Sigmoid colon (tissue), 4 donors: Measurements from ENCODE around the gene SLC6A1.

Experiments used
- POLR2A ChIP-seq, 2 donors: fragments of 450-650 bp; IDR thresholded peaks; one replicate each; pipeline ENCODE4 v1.6.1; 2016; ENCODE audit warnings: antibody characterized with exemption in 2 of 2, mild to moderate bottlenecking in 2 of 2, moderate library complexity in 2 of 2
- POLR2AphosphoS5 ChIP-seq, 4 donors: sonication (generic); formaldehyde crosslinking; IDR thresholded peaks; one replicate each; pipeline ENCODE4 v1.6.1; 2017; ENCODE audit warnings: antibody characterized with exemption in 4 of 4
- TF ChIP-seq, protein P1 (sequence below), 4 experiments: fragments of 450-650 bp in 3 of 4; fragments of 200-600 bp in 1 of 4; IDR thresholded peaks; one replicate each; pipeline ENCODE4 v1.5.1; 2016 to 2019; ENCODE audit warnings: antibody characterized with exemption in 4 of 4, mild to moderate bottlenecking in 3 of 4, moderate library complexity in 2 of 4

DNA sequence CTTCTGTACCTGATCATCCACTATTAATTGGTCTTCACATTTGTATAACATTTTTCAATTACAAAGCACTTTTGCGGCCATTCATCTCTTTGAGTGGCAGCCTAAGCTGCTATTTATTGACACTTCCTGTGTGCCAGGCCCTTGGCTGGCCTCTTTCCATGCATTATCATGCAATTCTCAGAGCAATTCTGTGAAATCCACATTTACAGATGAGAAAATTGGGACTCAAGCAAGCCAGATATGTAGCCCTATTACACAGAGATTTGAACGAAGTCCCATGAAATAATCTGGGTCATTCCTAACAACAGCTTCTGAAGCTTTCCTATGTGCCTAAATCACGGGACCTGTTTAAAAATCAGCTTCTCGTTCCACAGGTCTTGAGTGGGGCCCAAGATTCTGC, 17.4 kb downstream of the SLC6A1 start:
- TF ChIP-seq POLR2A (IDR thresholded peaks at IDR 0.05) (no peak), POLR2AphosphoS5 (IDR thresholded peaks at IDR 0.05) (no peak)
- TF ChIP-seq, protein P1, sequence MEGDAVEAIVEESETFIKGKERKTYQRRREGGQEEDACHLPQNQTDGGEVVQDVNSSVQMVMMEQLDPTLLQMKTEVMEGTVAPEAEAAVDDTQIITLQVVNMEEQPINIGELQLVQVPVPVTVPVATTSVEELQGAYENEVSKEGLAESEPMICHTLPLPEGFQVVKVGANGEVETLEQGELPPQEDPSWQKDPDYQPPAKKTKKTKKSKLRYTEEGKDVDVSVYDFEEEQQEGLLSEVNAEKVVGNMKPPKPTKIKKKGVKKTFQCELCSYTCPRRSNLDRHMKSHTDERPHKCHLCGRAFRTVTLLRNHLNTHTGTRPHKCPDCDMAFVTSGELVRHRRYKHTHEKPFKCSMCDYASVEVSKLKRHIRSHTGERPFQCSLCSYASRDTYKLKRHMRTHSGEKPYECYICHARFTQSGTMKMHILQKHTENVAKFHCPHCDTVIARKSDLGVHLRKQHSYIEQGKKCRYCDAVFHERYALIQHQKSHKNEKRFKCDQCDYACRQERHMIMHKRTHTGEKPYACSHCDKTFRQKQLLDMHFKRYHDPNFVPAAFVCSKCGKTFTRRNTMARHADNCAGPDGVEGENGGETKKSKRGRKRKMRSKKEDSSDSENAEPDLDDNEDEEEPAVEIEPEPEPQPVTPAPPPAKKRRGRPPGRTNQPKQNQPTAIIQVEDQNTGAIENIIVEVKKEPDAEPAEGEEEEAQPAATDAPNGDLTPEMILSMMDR (IDR thresholded peaks at IDR 0.05) = no peak
